HG03520 (cell line): ENCODE results near the gene KIF19.

Source experiments
- ATAC-seq: cut with Tn5 transposase; IDR thresholded peaks from one replicate; pipeline ENCODE4 v1.9.1; 2021; ENCODE audit warnings: mild to moderate bottlenecking, moderate library complexity; ENCODE audit not compliant: unreplicated experiment

KIF19 gene

GRCh38 chr17:74361230-74362068, 35.4 kb downstream of the KIF19 start, which contains the start of gene BTBD17:
TSS of gene BTBD17 (minus strand) at chr17:74361868. CDS start at chr17:74361819, 49 bp downstream.
- ATAC-seq = no peak

- ATAC-seq = no peak
These were observed 36.0 kb downstream of the KIF19 start for GRCh38 chr17:74362069-74362405.

- no peak for ATAC-seq
These were observed 36.9 kb downstream of the KIF19 start for GRCh38 chr17:74362810-74363498.

DNA sequence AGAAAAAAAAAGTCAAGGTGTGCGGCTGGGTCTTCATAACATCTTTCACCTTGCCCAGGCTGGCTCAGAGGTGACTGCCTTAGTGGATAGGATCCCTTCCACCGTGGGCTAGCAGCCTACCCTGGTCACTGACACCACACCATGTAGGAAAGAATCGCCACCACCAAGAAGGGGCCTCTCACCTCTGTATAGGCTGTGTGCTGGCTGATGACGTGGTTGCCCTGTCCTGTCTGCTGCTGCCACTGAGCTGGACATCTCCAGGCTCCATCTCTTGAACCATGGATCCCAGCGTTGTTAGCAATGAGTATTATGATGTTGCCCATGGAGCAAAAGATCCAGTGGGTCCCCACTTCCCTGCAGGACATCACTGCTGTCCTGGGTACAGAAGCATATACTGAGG, 41.2 kb downstream of the KIF19 start, which contains the start of gene GPR142:
GPR142 (plus strand) TSS at position 301 of the 400 bp plus-strand sequence. CDS start 2,035 bp downstream, outside the sequence.
- ATAC-seq = no peak

DNA sequence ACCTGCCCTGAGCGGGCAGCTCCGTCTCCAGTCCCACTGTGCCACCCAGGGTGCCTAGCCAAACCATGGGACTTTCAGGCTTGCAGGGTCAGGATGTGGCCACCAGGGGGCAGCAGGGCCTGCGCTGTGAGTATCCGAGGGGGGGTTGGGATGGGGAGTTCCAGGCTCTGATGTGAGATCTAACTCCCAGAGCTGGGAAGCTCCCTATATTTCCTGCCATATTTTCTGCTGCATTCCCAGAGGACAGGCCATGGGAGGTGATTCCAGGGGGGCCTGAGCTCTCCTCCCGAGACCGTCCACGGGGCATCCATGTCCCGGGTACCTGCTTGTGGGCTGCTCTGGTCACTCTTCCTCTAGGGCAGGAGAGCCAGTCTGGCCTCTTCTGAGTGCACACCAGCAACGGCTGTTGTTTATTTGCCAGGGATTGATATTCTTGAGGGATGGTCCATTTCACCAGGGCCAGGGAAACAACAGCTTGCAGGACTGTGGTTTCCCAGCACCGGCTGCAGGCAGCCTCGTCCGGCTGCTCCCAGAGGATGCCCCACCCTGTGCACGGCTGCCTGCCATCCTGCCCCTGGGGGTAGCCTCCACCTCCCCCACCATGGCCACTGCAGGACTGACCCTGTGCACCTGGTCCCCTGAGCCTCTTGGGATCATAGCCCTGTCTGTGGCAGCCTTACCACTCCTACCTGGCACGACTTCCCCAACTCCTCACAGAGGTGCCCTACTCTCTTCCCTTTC, 42.5 kb downstream of the KIF19 start:
- no peak for ATAC-seq

GRCh38 chr17:74369221-74369620, 43.2 kb downstream of the KIF19 start:
- no peak for ATAC-seq

- ATAC-seq = no peak
These were observed 43.9 kb downstream of the KIF19 start for GRCh38 chr17:74369665-74370490.

DNA sequence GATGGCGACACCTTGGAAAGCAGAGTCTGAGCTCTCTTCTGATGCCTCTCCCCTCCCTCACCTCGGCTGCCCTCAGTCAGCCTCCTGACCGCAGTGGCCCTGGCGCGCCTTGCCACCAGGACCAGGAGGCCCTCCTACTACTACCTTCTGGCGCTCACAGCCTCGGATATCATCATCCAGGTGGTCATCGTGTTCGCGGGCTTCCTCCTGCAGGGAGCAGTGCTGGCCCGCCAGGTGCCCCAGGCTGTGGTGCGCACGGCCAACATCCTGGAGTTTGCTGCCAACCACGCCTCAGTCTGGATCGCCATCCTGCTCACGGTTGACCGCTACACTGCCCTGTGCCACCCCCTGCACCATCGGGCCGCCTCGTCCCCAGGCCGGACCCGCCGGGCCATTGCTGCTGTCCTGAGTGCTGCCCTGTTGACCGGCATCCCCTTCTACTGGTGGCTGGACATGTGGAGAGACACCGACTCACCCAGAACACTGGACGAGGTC, 45.7 kb downstream of the KIF19 start:
- no peak for ATAC-seq

- no peak for ATAC-seq
These were observed 46.4 kb downstream of the KIF19 start for GRCh38 chr17:74372426-74372825.

DNA sequence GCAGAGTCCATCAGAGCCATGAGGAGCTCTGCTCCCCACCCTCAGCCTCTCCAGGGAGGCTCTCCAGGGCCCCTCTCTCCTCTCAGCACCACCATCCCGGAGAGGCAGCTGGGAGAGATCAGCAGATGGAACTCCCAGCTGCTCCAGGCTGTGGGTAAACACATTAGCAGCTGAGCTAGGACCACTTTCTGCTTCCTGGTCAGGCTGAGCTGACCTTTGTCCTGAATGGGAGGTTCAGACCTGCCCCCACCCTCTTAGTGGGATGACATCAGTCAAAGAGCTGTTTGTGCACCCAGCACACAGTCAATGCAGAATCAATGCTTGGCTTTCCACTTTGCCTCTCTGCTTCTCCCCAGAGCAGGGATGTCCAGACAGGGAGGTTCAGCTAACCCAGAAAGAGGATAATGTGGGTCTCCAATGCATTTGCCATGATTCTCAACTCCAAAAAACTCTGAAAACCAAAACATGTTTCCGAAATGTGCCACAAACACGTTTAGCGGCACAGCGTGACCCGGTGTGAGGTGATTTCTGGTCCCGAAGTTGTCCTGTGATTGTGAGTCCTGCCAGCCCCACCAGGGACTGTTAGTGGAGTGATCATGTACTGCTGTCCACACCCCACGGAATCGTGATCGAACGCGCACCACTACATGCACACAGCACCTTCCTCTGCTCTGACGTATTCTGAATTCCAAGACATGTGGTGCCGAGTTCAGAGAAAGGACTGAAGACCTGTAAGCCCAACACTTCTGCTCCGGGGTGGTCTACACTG, 48.0 kb downstream of the KIF19 start:
- ATAC-seq = no peak

GRCh38 chr17:74374858-74375257, 48.8 kb downstream of the KIF19 start:
- ATAC-seq = no peak

DNA sequence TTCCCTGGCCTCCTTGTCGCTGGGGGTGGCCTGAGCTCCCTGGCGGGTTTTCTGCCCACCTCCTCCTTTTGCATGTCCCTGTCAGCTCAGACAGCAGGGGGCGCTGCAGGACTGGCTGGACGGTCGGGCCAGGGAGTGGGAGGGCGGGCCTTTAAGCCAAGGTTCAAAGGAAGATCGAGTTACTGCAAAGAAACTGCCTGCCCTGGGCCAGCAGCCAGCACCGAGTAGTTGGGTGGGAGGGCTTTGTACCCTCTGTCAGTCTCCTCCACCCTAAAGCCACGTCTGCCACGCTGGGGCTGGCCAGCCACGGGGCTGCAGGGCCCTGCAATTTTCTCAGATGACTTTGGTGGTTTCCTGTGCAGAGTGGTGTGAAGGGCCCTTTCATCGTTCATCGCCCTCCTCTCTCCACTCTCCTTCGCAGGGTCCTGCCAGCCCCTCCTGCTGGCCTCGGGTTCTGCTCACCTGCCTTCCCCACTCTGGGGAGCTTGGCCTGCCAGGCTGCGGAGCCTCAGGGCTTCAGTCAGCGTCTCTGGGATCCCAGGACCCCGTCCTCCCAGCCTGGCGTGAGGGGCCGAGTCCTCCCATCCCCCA, 53.6 kb downstream of the KIF19 start:
- peak; percentile 53 for ATAC-seq

- no peak for ATAC-seq
These were observed 54.3 kb downstream of the KIF19 start for GRCh38 chr17:74380086-74380958.

DNA sequence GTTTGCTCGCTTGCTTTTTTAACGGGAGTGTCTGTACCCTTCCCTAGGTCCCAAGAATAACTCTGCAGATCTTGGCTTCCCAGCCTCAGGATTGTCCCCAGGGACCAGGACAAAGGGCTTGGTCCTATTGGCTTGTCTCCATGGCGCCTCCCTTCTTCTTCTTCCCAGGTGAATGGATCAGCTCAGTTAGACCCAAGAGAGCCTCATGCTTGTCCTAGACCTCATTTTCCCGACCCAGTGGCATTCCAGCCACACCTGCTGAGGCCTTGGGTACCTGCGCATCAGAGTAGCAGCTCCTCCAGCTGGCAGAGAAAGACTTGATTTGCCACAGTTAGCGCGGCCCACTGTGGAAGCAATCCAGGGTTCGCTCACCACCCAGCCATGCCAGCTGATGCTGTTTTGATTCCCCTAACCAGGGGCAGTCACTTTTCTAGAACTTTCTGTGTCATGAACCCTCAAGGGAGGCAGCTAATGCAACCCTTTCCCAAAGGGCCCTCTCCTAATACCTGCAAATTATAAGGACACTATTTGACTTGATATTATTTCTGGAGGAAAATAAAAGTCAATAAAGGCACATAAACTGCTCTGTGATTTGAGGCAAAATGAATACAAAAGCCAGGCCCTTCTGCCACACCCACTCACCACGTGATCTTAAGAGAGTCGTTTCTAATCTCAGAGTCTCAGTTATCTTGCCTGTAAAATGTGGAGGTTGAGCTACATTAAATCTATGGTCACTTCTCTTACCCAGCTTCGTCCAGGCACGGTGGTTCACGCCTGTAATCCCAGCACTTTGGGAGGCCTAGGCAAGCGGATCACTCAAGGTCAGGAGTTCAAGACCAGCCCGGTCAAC, 55.2 kb downstream of the KIF19 start:
- no peak for ATAC-seq

DNA sequence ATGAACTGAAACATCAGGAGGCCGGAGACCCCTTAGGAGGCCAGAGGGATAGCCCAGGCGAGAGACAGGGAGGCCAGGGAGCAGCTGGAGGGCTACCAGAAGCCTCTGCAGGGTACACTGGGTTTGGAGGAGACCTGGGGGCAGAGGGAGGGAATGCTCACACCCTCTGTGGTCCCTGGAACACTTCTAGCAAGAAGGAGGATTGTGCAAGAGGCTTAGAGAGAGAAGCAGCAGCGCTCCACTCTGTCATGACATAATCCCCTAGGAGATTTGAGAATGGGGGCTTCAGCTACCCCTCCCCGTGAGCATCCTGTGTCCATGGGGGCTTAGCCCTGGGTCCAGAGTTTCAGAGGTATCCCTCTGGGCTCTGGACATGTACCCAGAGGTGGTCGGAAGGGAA, 57.1 kb downstream of the KIF19 start:
- no peak for ATAC-seq

DNA sequence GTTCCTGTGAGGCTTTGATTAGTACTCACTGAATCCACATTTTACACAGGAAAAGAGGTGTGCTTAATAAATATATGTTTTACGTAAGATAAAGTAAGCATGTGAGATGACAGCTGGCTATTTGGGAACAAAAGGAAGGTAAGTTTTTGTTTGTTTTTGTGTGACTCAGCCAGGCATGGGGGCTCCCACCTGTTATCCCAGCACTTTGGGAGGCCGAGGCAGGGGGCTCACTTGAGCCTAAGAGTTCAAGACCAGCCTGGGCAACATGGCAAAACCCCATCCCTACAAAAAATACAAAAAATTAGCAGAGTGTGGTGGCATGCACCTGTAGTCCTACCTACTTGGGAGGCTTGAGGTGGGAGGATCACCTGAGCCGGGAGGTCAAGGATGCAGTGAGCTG, 59.2 kb downstream of the KIF19 start:
- ATAC-seq = no peak

DNA sequence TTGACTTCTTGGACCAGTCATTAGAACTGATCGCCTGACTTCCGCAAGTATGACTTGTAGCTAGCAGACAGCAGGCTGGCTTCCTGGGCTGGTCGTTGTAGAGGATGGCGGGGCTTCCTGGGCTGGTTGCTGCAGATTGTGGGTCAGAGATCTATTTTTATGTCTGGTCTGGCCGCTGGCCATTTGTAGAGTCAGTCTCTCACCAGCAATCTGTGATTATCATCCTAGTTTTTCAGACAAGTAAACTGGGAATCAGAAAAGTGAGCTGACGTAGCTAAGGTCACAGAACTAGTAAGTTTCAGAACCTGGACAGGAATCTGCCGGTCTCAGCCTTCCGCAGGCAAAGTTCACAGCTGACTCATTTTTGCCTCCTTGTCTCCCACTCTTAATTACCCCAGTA, 60.4 kb downstream of the KIF19 start:
- ATAC-seq = no peak
